CD14-positive monocyte (primary cell): ENCODE data around the gene SPAST. TPM values are rescaled to one million over a fixed set of nuclear protein-coding genes. Genes with fewer than 3 reads are reported as not detected.

Experiments
- DNase-seq, 3 donors: peaks; one replicate each; pipeline ENCODE4 v3.0.0-alpha.2; 2011 to 2022
- H2AFZ ChIP-seq: 2 replicates; pipeline ENCODE4 v1.6.0; 2012; ENCODE audit warnings: mild to moderate bottlenecking, low read depth, low read length, inconsistent platforms; ENCODE audit not compliant: insufficient read depth, poor library complexity, severe bottlenecking
- H3K27ac ChIP-seq, 2 donors: 1 replicate in 1 of 2; 2 replicates in 1 of 2; pipeline ENCODE4 v1.5.1; 2012 to 2013; ENCODE audit warnings: low read length in 2 of 2, control low read depth in 1 of 2, inconsistent platforms in 1 of 2, low read depth in 1 of 2, mild to moderate bottlenecking in 1 of 2
- H3K27me3 ChIP-seq, 2 donors: one replicate each; pipeline versions ENCODE4 v1.6.0 to v1.6.1; 2011 to 2013; ENCODE audit warnings: low read length in 2 of 2; ENCODE audit not compliant: control insufficient read depth in 2 of 2, insufficient read depth in 2 of 2
- H3K36me3 ChIP-seq, 2 donors: replicated peaks in 1 of 2; 1 replicate in 1 of 2; 2 replicates in 1 of 2; pipeline versions ENCODE4 v1.5.1 to v1.6.1; 2012 to 2013; ENCODE audit warnings: low read length in 2 of 2, control low read depth in 1 of 2, inconsistent platforms in 1 of 2, mild to moderate bottlenecking in 1 of 2; ENCODE audit not compliant: insufficient read depth in 2 of 2, control insufficient read depth in 1 of 2
- H3K4me1 ChIP-seq, 2 donors: 1 replicate in 1 of 2; 2 replicates in 1 of 2; pipeline versions ENCODE4 v1.5.1 to v1.6.1; 2012 to 2013; ENCODE audit warnings: low read length in 2 of 2, control low read depth in 1 of 2, inconsistent platforms in 1 of 2, mild to moderate bottlenecking in 1 of 2, moderate library complexity in 1 of 2; ENCODE audit not compliant: insufficient read depth in 2 of 2, control insufficient read depth in 1 of 2
- H3K4me2 ChIP-seq: replicated peaks from 2 replicates; pipeline ENCODE3; 2012; ENCODE audit warnings: low read length, moderate library complexity, mild to moderate bottlenecking; ENCODE audit not compliant: poor library complexity, severe bottlenecking; ENCODE audit errors: extremely low read depth
- H3K4me3 ChIP-seq, 3 experiments: fragments of 200-600 bp in 1 of 3; sonication (generic) in 1 of 3; replicated peaks in 1 of 3; 1 replicate in 2 of 3; 2 replicates in 1 of 3; pipeline ENCODE4 v1.5.1; 2011 to 2013; ENCODE audit warnings: low read length in 3 of 3, mild to moderate bottlenecking in 3 of 3, control low read depth in 2 of 3, low read depth in 2 of 3, inconsistent platforms in 1 of 3, moderate library complexity in 1 of 3
- H3K79me2 ChIP-seq: 2 replicates; pipeline ENCODE4 v1.6.0; 2012; ENCODE audit warnings: mild to moderate bottlenecking, control low read depth, inconsistent platforms, low read length, moderate library complexity; ENCODE audit not compliant: insufficient read depth
- H3K9ac ChIP-seq: 2 replicates; pipeline ENCODE4 v1.6.0; 2017; ENCODE audit warnings: low read length, mild to moderate bottlenecking; ENCODE audit not compliant: insufficient read depth, poor library complexity, severe bottlenecking
- H3K9me3 ChIP-seq, 2 donors: replicated peaks in 1 of 2; 1 replicate in 1 of 2; 2 replicates in 1 of 2; pipeline versions ENCODE4 v1.5.1 to v1.6.1; 2012 to 2013; ENCODE audit warnings: low read length in 2 of 2, control low read depth in 1 of 2; ENCODE audit not compliant: control insufficient read depth in 1 of 2, insufficient read depth in 1 of 2
- H4K20me1 ChIP-seq: 2 replicates; pipeline ENCODE4 v1.6.0; 2012; ENCODE audit warnings: mild to moderate bottlenecking, low read length, control low read depth, moderate library complexity; ENCODE audit not compliant: insufficient read depth
- H3K27ac Mint-ChIP-seq, 7 donors: one replicate each; pipeline ENCODE4 v1.8.0; 2020; ENCODE audit warnings: mild to moderate bottlenecking in 7 of 7, mixed read lengths in 7 of 7, moderate library complexity in 6 of 7, inconsistent platforms in 2 of 7
- H3K27me3 Mint-ChIP-seq, 3 donors: one replicate each; pipeline ENCODE4 v1.8.0; 2021 to 2022; ENCODE audit warnings: low read depth in 3 of 3, mild to moderate bottlenecking in 3 of 3, mixed read lengths in 3 of 3, moderate library complexity in 3 of 3, inconsistent platforms in 1 of 3
- H3K36me3 Mint-ChIP-seq, 2 donors: one replicate each; pipeline ENCODE4 v1.8.0; 2020; ENCODE audit warnings: mixed read lengths in 2 of 2, inconsistent platforms in 1 of 2, mild to moderate bottlenecking in 1 of 2
- H3K4me1 Mint-ChIP-seq: one replicate; pipeline ENCODE4 v1.8.0; 2020; ENCODE audit warnings: mild to moderate bottlenecking, mixed read lengths
- H3K4me3 Mint-ChIP-seq, 2 donors: one replicate each; pipeline ENCODE4 v1.8.0; 2020; ENCODE audit warnings: mild to moderate bottlenecking in 2 of 2, mixed read lengths in 2 of 2, moderate library complexity in 1 of 2
- H3K9me3 Mint-ChIP-seq, 7 donors: one replicate each; pipeline ENCODE4 v1.8.0; 2020 to 2022; ENCODE audit warnings: mixed read lengths in 7 of 7, mild to moderate bottlenecking in 6 of 7, moderate library complexity in 6 of 7, inconsistent platforms in 2 of 7
- WGBS: methylation state at CpG from one replicate; pipeline ENCODE4 v1.1.5; 2013; ENCODE audit warnings: missing lambda C conversion rate; ENCODE audit not compliant: insufficient coverage; 5-methylcytosine and 5-hydroxymethylcytosine counted together
- intact Hi-C, 2 donors: fragments of 100-400 bp; cut with micrococcal nuclease; formaldehyde crosslinking; loops; one replicate each; pipeline versions ENCODE4 v1.15.0 to v1.15.1; 2023
- polyA plus RNA-seq, 3 donors: library from polyadenylated mRNA; depleted of rRNA in 1 of 3; unstranded in 2 of 3; stranded (reverse) in 1 of 3; fragments of 300-500 nt in 2 of 3; fragments of >200 nt in 1 of 3; fragmentation: Illumina TruSeq in 2 of 3; gene quantifications; 1 replicate in 2 of 3; 2 replicates in 1 of 3; pipeline ENCODE4 v1.2.3, GENCODE V29; 2012 to 2021
- TF ChIP-seq, protein P1 (sequence below): fragments of 200-600 bp; IDR thresholded peaks from one replicate; pipeline ENCODE4 v1.8.0; 2022; ENCODE audit warnings: antibody characterized with exemption, mild to moderate bottlenecking

SPAST gene
- polyA plus RNA-seq, 3 donors: 10.4 to 17.4 (median 14.0) TPM

DNA sequence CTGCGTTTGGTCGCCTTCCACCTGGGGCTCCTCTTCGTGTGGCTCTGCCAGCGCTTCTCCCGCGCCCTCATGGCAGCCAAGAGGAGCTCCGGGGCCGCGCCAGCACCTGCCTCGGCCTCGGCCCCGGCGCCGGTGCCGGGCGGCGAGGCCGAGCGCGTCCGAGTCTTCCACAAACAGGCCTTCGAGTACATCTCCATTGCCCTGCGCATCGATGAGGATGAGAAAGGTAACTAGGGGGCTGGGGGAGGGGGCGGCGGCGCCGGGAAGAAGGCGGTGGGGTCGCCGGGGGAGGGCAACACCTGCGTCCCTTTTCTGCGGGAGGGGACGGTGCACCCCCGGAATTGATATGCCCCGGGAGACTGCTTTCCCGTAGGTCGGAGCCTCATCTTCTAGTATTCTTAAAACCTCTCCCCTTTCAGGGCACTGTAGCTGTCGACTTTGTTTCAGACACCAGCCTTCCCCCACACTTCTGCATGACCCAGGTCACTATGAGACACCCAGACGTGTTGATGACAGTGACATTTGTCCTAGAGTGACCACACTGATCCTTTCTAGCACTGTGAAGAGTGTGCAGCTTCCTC lies 755 bp downstream of the SPAST start:
- Histone ChIP-seq H3K4me2 (peak overlapping the region; percentile 87), H3K9me3 (no peaks in the 10 kb centered on the region), H3K9ac (peak overlapping the region; percentile 87), H3K79me2 (peaks cover 49% of the 10 kb centered on the region), H3K4me3 (peak overlapping the region; percentile 89 to 96 (median 96)), H3K4me1 (peaks cover 31 to 38% of the 10 kb centered on the region in 2 donors), H3K36me3 (peaks cover 0 to 9% of the 10 kb centered on the region in 2 donors), H4K20me1 (peaks cover 32% of the 10 kb centered on the region), H3K27me3 (no peaks in the 10 kb centered on the region), H3K27ac (peak overlapping the region; percentile 81 to 91), H2AFZ (peak overlapping the region; percentile 97)
- H3K4me3 Mint-ChIP-seq: peak overlapping the region; percentile 98
- TF ChIP-seq, protein P1, sequence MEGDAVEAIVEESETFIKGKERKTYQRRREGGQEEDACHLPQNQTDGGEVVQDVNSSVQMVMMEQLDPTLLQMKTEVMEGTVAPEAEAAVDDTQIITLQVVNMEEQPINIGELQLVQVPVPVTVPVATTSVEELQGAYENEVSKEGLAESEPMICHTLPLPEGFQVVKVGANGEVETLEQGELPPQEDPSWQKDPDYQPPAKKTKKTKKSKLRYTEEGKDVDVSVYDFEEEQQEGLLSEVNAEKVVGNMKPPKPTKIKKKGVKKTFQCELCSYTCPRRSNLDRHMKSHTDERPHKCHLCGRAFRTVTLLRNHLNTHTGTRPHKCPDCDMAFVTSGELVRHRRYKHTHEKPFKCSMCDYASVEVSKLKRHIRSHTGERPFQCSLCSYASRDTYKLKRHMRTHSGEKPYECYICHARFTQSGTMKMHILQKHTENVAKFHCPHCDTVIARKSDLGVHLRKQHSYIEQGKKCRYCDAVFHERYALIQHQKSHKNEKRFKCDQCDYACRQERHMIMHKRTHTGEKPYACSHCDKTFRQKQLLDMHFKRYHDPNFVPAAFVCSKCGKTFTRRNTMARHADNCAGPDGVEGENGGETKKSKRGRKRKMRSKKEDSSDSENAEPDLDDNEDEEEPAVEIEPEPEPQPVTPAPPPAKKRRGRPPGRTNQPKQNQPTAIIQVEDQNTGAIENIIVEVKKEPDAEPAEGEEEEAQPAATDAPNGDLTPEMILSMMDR: no peak
- H3K27me3 Mint-ChIP-seq: peaks cover 0 to 1% (median 0%) of the 10 kb centered on the region in 3 donors
- H3K9me3 Mint-ChIP-seq: peaks cover 0 to 3% (median 0%) of the 10 kb centered on the region in 7 donors
- peaks cover 8 to 9% of the 10 kb centered on the region in 2 donors for H3K36me3 Mint-ChIP-seq
- intact Hi-C loops: loop anchor here (5.0 to 10.0 kb wide), 3 partner anchors 57 to 71 kb away; no protein-coding TSS in a partner anchor
- peaks cover 35% of the 10 kb centered on the region for H3K4me1 Mint-ChIP-seq
- peak; percentile 52 to 60 (median 55) for DNase-seq
- 0% methylated on average over 33 of the region's 40 CpGs for WGBS
- peak overlapping the region; percentile 92 to 97 (median 96) for H3K27ac Mint-ChIP-seq

DNA sequence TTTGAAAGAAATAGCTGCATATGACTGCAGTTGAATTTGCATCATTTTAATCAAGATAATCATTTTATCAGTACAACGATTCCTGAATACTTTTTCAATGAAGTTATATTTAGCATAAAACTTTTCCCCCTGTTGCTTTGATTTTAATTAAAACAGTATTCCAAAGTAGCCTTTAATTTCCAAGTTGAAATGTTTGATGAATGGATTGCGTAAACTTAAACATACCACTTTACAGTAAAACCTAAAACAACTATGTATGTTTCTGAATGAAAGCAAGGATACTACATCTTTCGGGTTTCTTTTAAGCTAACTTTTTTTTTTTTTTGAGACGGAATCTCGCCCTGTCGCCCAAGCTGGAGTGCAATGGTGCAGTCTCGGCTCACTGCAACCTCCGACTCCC lies 1.4 kb downstream of the SPAST start:
- Histone ChIP-seq H3K9ac (peak overlapping the region; percentile 87), H3K4me2 (peak overlapping the region; percentile 87), H3K79me2 (peaks cover 54% of the 10 kb centered on the region), H2AFZ (peak overlapping the region; percentile 97), H3K9me3 (no peaks in the 10 kb centered on the region), H3K4me1 (peaks cover 33 to 43% of the 10 kb centered on the region in 2 donors), H3K27ac (peak overlapping the region in 1 of 2 donors; percentile 91), H3K27me3 (no peaks in the 10 kb centered on the region), H4K20me1 (peaks cover 35% of the 10 kb centered on the region), H3K36me3 (peaks cover 0 to 9% of the 10 kb centered on the region in 2 donors), H3K4me3 (peak overlapping the region; percentile 89 to 96 (median 96))
- peak overlapping the region; percentile 98 for H3K4me3 Mint-ChIP-seq
- intact Hi-C loops: loop anchor here (5.0 to 10.0 kb wide), 3 partner anchors 57 to 70 kb away; no protein-coding TSS in a partner anchor
- H3K4me1 Mint-ChIP-seq: peaks cover 36% of the 10 kb centered on the region
- DNase-seq: no peak
- WGBS: 92% methylated on average over 4 of the region's 8 CpGs
- peaks cover 0 to 1% (median 0%) of the 10 kb centered on the region in 3 donors for H3K27me3 Mint-ChIP-seq
- peaks cover 0 to 3% (median 0%) of the 10 kb centered on the region in 7 donors for H3K9me3 Mint-ChIP-seq
- H3K36me3 Mint-ChIP-seq: peaks cover 8 to 9% of the 10 kb centered on the region in 2 donors
- TF ChIP-seq, protein P1: no peak
- H3K27ac Mint-ChIP-seq: peak overlapping the region in 6 of 7 donors; percentile 48 to 97 (median 95)
